ENCODE data around the gene IQSEC3. TPM values are rescaled to one million over a fixed set of nuclear protein-coding genes. Genes with fewer than 3 reads are reported as not detected.

Gene IQSEC3
- total and polyA plus RNA-seq, 2 of the 13 experiments (the other 11 are each of a cell fraction or from before 2014, with no cell fraction given), result not detected

DNA sequence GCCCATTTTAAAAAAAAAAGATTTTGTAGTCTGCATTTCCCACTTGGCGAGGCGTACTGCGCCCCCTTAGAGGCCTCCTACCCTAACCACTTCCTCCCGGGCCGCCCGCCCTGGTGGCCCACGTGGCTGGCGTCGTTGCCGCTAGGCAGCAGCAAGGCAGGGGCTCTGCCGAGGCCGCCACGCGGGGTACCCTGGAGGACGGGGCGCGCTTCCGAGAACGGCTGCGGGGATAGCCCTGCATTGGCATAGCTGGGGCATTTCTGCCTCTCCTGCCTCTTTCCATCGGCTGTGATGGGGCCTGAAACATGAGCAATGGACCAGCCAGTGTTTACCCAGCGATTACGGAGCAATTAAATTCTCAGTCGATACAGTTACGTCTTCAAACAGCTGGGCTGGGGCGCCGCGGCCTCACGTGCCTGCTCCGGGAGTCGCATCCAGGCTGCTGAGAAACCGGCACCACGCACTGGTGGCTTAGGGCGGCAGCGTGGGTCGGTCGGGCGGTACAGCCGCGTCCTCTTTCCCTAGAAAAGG is 38.0 kb downstream of the IQSEC3 start (continued):
- TF ChIP-seq HOXD1 (CRISPR knock-in tag; IDR thresholded peaks at IDR 0.05) (no peak), ZNF772 (CRISPR knock-in tag; IDR thresholded peaks at IDR 0.05) (no peak), AKAP8 (CRISPR knock-in tag; IDR thresholded peaks at IDR 0.05) (no peak), BHLHE40 (IDR thresholded peaks at IDR 0.05; ENCODE audit: low read length) (peak; percentile 90), ZNF687 (CRISPR knock-in tag; IDR thresholded peaks at IDR 0.05) (peak; percentile 65), FOXA1 (IDR thresholded peaks at IDR 0.05) (no peak), FOXA1 (CRISPR knock-in tag; IDR thresholded peaks at IDR 0.05) (peak; percentile 61), ARNTL (CRISPR knock-in tag; IDR thresholded peaks at IDR 0.05) (no peak), IKZF1 (IDR thresholded peaks at IDR 0.05) (no peak), MLX (CRISPR knock-in tag; IDR thresholded peaks at IDR 0.05) (no peak), ZNF501 (CRISPR knock-in tag; IDR thresholded peaks at IDR 0.05) (no peak)
- TF ChIP-seq, protein P1, sequence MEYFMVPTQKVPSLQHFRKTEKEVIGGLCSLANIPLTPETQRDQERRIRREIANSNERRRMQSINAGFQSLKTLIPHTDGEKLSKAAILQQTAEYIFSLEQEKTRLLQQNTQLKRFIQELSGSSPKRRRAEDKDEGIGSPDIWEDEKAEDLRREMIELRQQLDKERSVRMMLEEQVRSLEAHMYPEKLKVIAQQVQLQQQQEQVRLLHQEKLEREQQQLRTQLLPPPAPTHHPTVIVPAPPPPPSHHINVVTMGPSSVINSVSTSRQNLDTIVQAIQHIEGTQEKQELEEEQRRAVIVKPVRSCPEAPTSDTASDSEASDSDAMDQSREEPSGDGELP (IDR thresholded peaks at IDR 0.05; ENCODE audit: borderline replicate concordance, low read depth), result peak; percentile 54; the same call in 1 of the 2 replicates
